ENCODE measurements around the gene OTUD5.
A peak's percentile ranks its signal among the peaks of the same experiment; 100 is the strongest.

The OTUD5 gene

DNA sequence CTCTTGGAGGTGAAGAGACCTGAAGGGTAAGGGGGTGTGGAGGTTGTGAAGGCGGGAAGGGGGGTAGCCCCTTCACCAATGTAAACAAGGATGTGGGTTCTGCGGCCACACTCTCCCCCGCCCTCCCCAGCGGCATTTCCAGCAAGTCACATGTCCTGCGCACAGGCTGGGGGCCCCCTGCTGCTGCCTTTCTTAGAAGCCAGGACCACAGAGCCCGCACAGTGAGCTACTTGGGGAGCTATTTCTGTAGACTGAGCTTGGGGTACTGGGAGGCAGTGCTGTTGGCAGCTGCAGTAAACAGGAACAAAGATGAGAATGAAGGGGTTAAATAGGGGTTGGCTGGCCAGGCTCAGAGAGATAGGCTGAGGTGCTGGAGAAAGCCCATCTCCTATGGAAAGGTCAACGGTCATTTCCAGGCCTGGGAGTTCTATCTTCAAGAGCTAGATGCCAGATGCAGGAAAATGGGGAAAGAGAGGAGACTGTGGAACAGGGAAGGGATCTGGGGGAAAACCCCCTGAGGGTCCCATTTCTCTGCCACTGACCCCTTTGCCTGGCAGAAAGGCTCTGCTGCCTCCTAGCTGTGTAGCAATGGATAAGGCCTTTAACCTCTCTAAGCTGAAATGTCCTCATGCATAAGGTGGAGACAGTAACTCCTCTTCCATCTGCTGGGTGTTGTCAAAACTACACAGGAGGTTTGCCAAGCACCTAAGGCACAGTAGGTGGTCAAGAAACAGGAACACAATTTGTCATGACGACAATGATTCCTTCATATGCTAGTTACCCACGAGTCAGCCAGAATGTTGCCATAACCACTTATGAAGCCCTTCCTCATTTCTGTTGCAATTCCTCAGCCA, 20.1 kb downstream of the OTUD5 start:
- DNase-seq (ENCODE audit: low spot score): no peak

DNA sequence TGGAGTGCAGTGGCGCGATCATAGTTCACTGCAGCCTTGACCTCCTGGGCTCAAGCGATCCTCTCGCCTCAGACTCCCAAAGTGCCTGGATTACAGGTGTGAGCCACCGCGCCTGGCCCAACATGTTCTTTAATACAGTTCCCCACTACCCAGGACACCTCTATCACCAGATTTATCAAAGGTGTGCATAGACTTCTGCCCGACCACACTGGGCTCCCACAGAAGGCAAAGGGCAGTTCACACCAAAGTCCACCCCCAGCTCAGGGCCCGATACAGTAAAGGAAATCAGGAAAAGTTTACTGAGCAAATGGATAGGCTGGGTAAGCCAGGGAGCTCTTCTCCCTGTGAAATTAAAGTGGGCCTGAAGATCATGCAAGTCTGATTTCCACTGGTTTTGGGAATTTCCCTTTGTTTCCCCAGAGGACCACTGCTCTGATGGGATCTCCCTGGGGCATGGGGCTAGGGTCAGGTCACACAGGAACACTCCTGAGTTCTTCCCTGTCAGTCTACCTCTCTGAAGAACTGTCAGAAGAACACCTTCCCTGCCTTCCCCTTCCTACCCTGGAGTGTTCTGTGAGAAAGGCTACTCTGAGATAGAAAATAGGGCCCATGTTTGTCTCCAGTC, 20.9 kb downstream of the OTUD5 start:
- no peak for DNase-seq (ENCODE audit: low spot score)

DNA sequence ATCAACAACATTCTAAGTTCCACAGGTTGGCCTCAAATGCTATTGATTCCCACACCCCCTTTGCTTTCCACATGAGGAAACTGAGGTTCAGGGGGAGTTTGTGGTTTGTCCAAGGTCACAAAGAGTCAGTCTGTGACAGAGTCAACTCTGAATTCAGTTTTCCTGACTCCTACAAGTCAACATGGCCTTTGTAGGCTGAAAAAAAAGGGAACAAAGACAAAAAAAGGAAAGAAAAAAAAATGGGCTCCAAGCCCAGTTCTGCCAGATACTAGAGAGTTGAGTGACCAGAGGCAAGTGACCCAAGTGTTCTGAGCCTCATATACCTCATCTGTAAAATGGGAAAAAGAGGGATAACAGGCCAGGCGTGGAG, 22.1 kb downstream of the OTUD5 start:
- no peak for DNase-seq (ENCODE audit: low spot score)

DNA sequence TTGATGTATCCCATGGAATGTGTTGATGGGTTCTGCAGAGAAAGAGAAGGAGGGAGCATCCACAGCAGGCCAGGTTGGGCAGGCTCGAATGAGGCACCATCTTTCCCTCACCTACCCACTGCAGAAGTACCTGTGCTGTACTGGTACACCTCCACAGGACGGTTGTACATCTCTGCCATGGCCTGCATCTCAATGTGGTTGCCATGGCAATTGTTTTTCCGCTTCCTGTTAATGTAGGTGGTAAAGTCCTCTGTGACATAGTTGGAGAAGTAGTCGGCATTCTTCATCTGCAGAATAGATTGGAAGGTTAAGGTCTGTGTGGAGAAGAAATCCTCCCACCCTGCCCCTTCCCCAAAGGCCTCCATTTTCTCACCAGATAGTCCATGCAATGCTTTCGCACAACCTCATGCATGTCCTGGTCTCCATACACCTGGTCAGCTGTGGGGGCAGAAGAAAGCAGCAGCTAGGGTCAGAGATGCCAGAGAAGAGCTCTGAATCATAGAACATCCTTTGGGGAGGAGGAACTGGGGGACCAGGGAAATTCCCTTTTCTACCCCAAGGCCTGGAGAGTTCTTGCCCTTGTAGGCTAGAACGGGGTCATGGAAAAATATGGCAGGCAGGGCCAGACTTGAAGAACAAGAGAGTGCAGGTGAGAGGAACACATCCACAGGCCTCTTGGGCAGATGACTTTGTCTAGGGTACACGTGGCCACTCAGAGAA, 22.7 kb downstream of the OTUD5 start:
- DNase-seq (ENCODE audit: low spot score): no peak

DNA sequence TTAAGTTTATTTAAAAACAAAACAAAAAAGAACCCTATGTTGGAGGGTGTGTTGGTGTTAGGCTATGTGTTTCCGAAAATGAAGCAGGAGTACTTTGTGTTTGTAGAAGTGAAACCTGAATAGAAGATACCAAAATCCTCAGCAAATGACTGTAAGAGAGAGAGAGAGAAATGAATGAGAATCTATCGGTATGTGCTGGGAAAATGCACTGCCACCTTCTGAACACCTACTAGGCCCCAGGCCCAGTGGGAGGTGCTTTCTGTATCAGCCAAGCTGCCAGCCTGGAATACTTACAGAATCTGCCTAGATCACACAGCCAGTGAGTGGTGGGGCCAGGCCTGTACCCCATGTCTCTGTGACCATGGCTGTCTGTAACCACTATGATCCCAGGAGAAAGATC, 23.6 kb downstream of the OTUD5 start:
- no peak for DNase-seq (ENCODE audit: low spot score)

DNA sequence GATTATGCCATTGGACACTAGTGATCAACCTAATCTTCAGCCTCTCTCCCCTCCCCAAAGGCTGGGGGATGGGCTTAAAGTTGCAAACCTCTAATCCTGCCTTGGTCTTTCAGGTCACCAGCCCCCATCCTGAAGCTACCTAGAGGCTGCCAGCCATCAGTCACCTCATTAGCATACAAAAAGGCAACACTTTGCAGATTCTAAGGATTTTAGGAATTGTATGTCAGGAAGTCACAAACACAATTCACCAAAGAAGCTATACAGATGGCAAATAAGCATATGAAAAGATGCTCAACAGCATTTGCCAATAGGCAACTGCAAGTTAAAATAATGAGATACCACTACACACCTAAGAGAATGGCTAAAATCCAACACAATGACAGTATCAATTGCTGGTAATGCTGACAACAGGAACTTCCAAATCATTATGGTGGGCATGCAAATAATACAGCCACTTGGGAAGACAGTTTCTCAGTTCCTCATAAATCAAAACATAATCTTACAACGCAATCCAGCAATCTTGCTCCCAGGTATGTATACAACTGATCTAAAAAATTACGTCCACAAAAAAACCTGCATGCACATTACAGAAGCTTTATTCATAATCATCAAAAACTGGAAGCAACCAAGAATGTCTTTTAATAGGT, 29.5 kb downstream of the OTUD5 start:
- DNase-seq (ENCODE audit: low spot score): no peak

DNA sequence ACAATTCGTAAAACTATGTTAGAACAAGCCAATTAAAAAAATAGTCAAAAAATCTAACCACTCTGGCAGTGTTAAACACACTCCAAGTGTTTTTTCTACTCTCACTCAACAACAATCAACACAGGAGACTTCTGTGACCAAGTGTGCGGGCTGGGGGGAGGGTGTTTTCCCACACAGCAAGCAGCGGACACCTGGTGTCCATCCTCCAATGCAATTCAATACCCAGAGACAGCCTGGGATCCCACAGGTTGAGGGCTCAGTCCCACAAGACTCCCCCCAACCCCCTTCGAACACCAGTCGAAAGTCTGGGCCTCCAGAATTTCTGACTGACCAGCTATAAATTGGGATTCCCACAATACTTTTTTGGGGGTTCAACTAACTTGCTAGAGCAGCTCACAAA, 30.3 kb downstream of the OTUD5 start:
- no peak for DNase-seq (ENCODE audit: low spot score)

DNA sequence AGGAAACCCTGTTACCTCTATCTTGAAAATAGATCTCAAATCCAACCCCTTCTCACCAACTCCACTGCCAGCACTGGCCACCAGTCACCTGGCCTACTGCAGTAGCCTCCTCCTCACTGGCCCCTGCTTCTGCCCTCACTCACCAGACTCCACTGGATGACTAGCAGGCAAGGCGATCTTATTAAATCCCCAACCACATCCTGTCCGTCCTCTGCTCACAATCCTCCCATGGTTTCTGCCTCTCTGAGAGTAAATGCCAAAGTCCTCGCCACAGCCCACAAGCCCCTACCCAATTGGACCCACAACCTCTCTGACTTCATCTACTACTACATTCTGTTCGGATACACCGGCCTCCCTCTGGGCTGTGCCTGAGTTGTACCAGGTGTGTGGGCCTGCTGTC, 33.1 kb downstream of the OTUD5 start:
- no peak for DNase-seq (ENCODE audit: low spot score)

DNA sequence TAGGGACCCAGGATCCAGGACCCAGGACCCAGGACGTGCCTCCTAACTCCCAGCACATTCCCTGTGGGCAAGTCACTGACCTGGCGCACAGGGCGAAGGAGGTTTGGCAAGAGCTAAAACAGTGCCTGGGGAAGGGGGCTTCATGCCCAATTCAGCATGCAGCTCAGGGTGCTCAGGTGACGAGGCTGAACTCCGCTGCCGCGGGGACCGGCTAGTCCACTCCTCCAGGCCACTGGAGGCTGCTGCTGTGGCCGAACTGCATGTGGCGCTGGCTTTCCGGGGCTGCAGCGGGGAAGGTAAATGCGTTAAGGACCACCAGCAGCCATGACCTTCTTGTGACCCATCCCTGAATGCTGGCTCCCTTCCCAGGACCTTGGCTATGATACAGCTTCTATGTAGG, 33.6 kb downstream of the OTUD5 start:
- DNase-seq (ENCODE audit: low spot score): no peak

DNA sequence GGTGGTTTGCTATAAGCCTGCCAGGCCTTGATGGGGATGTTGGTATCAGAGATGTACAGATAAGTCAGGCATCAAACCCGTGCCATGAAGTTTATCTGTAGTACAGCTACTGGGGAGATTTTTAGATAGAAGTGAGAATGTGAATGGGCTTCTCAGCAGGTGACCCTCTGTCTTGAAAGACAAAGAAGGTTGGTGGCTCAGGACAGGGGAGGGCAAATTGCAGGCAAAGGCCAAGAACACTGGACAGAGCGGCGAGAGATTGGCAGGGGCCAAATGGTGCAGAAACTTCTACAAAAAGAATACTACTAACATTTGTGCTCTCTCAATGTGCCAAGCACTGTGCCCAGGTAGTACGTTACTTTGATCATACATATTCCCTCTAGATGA, 36.7 kb downstream of the OTUD5 start:
- DNase-seq (ENCODE audit: low spot score): no peak

DNA sequence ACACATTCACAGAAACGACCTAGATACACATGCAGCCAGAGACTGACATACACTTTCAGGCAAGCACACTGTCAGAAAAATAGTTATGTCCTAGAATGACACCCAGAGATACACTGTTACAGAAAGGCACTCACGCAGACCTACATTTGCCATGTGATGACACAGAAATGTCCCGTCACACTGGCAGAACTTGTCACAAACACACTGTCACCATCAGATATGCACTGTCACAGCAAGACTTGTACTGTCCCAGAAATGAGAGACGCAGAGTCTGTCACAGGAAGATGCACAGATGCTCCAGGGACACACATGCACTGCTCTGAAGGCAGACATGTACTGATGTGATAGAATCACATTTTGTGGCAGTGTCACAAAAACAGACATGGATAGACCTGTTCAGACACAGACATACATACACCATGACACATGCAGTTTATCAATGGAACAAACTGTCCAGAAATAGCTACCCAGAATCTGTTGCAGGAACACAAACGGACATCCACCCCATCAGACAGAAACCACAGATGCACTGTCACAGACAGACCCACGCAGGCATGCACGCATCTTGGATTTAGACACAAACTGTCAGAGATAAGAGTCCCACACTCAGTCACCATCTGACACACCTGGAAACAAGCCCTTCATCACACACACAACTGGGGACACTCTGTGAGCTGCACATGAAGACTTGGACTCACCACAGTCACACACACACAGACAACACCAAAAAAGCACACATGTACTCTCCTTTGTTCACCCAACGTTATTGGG, 37.3 kb downstream of the OTUD5 start:
- no peak for DNase-seq (ENCODE audit: low spot score)

DNA sequence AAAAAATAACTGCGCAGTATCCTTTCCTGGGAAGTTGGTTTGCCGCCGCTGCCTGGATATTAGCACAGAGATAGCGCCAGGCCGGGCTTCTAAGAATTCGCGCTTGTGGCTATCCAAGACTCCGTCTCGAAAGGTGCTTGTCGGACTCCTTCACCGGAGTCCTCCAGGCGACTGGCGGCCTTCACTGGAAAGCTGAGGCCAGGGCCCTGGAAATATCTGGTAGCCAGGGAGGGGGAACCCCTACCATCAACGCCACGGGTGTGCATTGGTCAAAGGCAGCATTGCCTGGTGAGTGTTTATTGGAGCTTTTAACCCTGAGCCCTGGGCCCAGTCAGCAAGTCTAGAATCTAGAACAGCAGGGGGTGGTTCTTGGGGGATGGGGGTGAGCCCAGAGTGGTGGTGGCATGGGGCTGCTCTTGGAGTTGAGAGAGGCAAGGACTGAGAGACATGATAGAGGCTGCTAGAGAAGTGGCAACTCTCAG, 38.0 kb downstream of the OTUD5 start:
- no peak for DNase-seq (ENCODE audit: low spot score)

DNA sequence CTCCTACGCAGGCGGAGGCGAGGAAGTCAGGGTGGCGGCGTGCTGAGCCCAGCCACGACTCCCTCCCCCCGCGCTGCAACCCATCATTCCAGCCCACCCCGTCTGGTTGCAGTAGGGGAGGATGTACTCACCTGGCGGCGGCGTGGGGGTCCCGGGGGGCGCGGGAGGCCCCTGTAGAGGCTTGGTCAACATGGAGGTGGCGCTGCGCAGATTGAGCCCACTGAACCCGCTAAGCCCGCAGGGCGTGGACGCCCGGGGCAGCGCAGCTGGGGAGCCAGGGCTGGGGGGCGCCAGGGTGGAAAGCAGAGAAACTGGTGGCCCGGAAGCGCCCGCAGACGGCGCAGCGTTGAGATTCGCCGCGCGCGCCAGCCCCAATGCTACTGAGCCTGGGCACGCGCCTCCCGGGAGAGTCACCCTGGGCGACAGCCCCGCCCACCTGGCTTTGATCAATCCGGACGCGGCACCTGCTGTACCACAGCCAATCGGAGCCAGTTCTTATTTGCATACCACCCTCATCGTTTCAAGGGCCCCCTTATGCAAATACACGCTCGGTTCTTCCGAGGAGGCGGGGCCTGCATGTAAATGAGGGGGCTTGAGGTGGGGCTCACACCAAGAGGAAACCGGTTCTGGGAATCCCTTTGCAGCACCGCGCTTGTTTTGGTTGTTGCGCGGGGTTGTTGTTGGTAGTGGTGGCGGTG, 38.6 kb downstream of the OTUD5 start, which contains the start of gene PIM2:
TSS of gene PIM2 (minus strand) at position 382 of the 698 bp plus-strand sequence. CDS start at position 192, 190 bp downstream.
- peak; percentile 96 for DNase-seq (ENCODE audit: low spot score)

DNA sequence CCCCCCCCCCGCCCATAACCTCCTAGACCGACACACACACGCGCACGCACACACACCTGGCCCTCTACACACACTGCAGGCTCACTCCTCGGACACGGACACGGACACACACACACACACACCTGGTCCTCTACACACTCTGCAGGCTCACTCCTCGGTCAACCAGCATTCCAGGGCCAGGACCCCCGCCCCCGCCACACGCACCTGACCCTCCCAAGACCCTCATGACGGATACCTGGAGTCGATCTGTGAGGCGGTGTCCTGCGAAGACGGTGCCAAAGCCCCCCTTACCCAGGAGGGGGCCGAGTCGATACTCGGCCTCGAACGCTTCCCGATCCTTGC, 39.1 kb downstream of the OTUD5 start:
- no peak for DNase-seq (ENCODE audit: low spot score)

DNA sequence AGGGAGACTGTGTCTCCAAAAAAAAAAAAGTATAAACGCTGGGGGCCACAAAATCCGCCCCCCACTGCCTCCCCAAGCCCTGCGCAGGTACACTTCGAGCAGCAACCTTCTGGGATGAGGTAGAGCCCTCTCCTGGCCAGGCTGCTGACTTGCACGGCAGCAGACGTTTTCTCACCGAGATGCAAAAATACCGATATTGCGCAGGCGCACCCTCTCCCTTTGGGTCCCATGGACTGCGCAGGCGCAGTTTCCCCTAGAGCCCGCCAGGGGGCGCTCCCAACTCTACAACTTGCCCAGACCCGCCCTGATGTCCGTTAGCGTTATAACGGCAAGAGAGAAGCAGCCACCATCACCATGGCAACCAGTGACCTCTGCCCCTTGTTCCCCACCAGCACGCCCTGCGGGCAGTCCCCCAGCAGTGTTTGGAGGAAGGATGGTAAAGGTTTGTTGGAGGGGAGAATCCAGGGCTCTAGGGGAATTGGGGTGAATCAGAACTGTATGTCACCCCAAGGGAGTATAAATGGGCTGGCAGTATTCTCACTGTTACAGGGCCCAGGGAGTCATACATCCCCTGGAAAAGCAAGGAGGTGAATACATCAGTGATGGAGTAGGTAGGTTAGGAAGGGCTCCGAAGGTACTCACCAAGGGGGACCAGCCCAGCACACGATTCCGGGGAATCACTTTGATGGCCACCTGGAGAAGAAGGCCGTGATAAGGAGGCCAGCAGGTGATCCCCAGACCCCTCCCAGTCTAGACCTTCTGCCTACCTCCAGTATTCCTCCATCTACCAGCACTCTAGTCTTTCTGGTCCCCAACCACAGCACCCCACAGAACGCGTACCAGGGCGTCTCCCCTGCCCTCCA, 40.0 kb downstream of the OTUD5 start:
- DNase-seq (ENCODE audit: low spot score): peak; percentile 92

DNA sequence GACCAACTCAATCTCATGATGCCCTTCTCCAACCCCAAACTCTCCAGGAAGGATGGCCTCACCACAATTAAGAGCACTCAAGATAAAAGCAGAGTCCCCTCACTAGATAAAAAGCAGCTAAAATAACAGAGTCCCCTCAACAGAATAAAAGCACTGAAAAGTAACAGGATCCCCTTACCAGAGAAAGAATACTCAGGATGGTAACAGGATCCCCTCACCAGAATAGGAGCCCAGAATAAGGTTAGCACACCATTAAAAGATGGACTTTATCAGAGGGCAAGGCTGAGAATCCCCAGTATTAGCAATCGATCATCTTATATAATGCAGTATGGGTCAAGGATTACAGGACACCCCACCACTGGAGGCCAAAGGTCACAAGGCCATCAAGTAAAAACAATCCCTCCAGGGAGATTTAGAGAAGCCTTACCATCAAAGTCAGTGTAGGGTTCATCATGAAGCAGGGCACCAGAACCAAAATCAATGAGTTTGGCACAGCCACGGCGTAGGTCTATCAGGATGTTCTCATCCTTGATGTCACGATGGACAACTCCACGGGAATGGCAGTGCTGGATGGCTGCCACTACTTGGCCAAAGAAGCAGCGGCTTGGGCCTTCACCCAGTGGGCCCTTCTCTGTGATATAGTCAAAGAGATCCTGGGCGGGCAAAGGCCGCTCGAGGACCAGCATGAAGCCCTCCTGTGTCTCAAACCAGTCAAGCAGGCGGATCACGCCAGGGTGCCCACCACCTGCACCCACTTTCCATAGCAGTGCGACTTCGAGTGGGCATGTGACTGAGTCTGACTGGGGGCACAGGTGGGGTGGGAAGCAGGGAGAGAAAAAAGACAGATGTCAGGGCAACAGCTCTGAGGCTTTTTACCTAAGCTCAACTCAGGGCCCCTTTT, 42.6 kb downstream of the OTUD5 start:
- no peak for DNase-seq (ENCODE audit: low spot score)

DNA sequence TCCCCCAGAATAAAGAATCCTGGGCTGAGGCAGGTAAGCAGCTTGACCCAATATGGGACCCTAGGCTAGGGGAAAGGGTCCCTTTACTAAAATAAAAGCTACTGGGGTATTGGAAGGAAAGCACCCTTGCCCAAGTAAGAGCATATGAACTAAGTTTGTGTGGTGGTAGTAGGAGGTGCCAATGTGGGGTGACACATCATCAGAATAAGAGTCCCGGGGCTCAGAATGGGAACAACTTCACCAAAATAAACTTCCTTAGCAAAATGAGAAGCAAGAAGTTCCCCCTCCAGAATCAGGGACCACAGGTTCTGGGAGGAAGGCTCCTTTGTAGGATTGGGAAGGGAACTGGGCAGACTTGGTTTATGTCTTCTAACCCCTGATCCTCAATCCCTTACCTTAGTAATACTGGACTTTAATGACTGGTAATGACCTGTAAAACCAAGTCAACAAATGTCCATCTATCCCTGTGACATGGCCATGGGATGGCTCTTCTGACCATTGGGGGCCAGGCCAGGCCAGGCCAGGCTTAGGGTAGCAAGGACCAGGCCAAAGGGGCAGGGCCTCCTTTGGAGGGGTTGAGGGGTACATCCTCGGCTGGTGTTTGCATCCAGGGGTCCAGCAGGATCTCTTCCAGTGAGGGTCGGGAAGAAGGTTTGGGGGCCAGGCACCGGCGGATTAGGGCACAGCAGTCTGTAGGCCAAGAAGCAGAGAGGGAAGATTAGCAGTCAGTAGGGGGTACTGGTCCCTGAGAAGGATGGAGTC, 43.6 kb downstream of the OTUD5 start:
- DNase-seq (ENCODE audit: low spot score): no peak

Measured in HuH-7 (cell line).